Ishikawa (cell line): ENCODE results near the gene CCNYL1.

Source experiments
- CEBPB ChIP-seq: IDR thresholded peaks from 2 replicates; pipeline ENCODE4 v1.6.1; 2012
- CREB1 ChIP-seq: IDR thresholded peaks from 2 replicates; pipeline ENCODE4 v1.6.1; 2012; ENCODE audit warnings: low read depth
- EGR1 ChIP-seq: IDR thresholded peaks from 2 replicates; pipeline ENCODE4 v1.6.1; 2012
- EP300 ChIP-seq: IDR thresholded peaks from 2 replicates; pipeline ENCODE4 v1.6.1; 2012; ENCODE audit warnings: borderline replicate concordance
- FOXM1 ChIP-seq: IDR thresholded peaks from 2 replicates; pipeline ENCODE4 v1.6.1; 2012; ENCODE audit warnings: low read depth, borderline replicate concordance
- MAX ChIP-seq: IDR thresholded peaks from 2 replicates; pipeline ENCODE4 v1.6.1; 2012
- NFIC ChIP-seq: IDR thresholded peaks from 2 replicates; pipeline ENCODE4 v1.6.1; 2012
- RAD21 ChIP-seq: IDR thresholded peaks from 2 replicates; pipeline ENCODE4 v1.6.1; 2012; ENCODE audit warnings: low read depth
- REST ChIP-seq: IDR thresholded peaks from 2 replicates; pipeline ENCODE4 v1.6.1; 2012; ENCODE audit warnings: low read depth, mild to moderate bottlenecking
- TAF1 ChIP-seq: IDR thresholded peaks from 2 replicates; pipeline ENCODE4 v1.6.1; 2012; ENCODE audit warnings: low read depth, mild to moderate bottlenecking
- TCF12 ChIP-seq: IDR thresholded peaks from 2 replicates; pipeline ENCODE4 v1.6.1; 2012; ENCODE audit warnings: low read depth
- TEAD4 ChIP-seq: IDR thresholded peaks from 2 replicates; pipeline ENCODE4 v1.6.1; 2012
- USF1 ChIP-seq: IDR thresholded peaks from 2 replicates; pipeline ENCODE4 v1.6.1; 2012
- YY1 ChIP-seq: IDR thresholded peaks from 2 replicates; pipeline ENCODE4 v1.6.1; 2012; ENCODE audit warnings: low read depth
- ZBTB7A ChIP-seq: IDR thresholded peaks from 2 replicates; pipeline ENCODE4 v1.6.1; 2012; ENCODE audit warnings: low read depth

CCNYL1 gene

GRCh38 chr2:207779523-207779922 is 68.1 kb downstream of the CCNYL1 start:
- no peak for TF ChIP-seq EP300

- TF ChIP-seq MAX (no peak), REST (no peak), EP300 (no peak), CREB1 (no peak), EGR1 (no peak), RAD21 (no peak), NFIC (no peak), TAF1 (no peak), TEAD4 (no peak)
These were observed 71.0 kb downstream of the CCNYL1 start for GRCh38 chr2:207782238-207783030.

GRCh38 chr2:207783514-207783913 is 72.1 kb downstream of the CCNYL1 start:
- no peak for TF ChIP-seq ZBTB7A
- no peak for TF ChIP-seq MAX
- no peak for TF ChIP-seq EP300
- no peak for TF ChIP-seq REST
- TF ChIP-seq USF1, result no peak
- TF ChIP-seq EGR1, result no peak
- no peak for TF ChIP-seq NFIC

GRCh38 chr2:207784898-207785297 is 73.5 kb downstream of the CCNYL1 start:
- TF ChIP-seq REST (no peak), ZBTB7A (no peak), TAF1 (no peak), CEBPB (no peak), NFIC (no peak), TCF12 (no peak), RAD21 (no peak), FOXM1 (no peak), USF1 (no peak), CREB1 (no peak), TEAD4 (no peak), MAX (no peak), YY1 (no peak), EGR1 (no peak), EP300 (no peak)

- TF ChIP-seq EGR1 (no peak), TAF1 (no peak), CEBPB (no peak), RAD21 (no peak), ZBTB7A (no peak), YY1 (no peak), REST (no peak), TCF12 (no peak), CREB1 (no peak), NFIC (no peak), TEAD4 (no peak), USF1 (no peak), EP300 (no peak), MAX (no peak), FOXM1 (no peak)
These were observed 75.6 kb downstream of the CCNYL1 start for GRCh38 chr2:207787017-207787416.
